Measurements from ENCODE around the gene FRY. TPM values are rescaled to one million over a fixed set of nuclear protein-coding genes. Genes with fewer than 3 reads are reported as not detected.

Gene FRY
- total RNA-seq, 4 donors from 2014 or later, result 99.5 to 285 (median 158) TPM

DNA sequence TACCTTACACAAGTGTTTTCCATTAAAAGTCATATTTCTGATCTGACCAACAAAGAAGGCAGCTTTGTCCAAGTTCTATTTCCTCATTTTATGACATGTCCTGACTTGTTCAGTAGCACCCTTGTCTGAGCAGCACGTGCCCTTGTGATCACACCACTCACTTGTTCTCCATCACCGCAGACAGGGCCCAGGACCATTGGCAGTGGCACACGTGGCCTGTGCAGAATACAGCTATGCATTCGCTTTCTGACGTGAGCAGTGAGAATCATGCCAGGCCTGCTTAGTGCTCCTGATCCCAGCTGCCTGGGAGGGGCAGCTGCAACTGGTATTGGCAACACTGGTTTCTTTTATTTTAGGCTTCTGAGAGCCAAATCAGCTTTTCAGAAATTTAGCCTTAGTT, 134.2 kb downstream of the FRY start:
- Histone ChIP-seq H3K27me3 (no peaks in the 10 kb centered on the region), H3K4me3 (no peak overlapping the region), H3K9me3 (no peaks in the 10 kb centered on the region), H3K27ac (no peak overlapping the region), H3K36me3 (peaks cover 0 to 7% of the 10 kb centered on the region in 2 donors), H3K4me1 (no peaks in the 10 kb centered on the region)
- TF ChIP-seq CTCF (IDR thresholded peaks at IDR 0.05) (no peak), POLR2AphosphoS5 (IDR thresholded peaks at IDR 0.05) (no peak), POLR2A (IDR thresholded peaks at IDR 0.05) (no peak), EP300 (IDR thresholded peaks at IDR 0.05) (no peak)
- ATAC-seq, result no peak
- WGBS, 2 donors (ENCODE audit: low coverage in 1 of 2), result 70 to 76% methylated on average over 2 to 5 of the region's 5 CpGs

- H3K4me3 ChIP-seq, result no peak overlapping the region
- no peaks in the 10 kb centered on the region for H3K4me1 ChIP-seq
- H3K36me3 ChIP-seq, result no peaks in the 10 kb centered on the region
- no peaks in the 10 kb centered on the region for H3K9me3 ChIP-seq
- H3K27me3 ChIP-seq, result no peaks in the 10 kb centered on the region
- no peak for TF ChIP-seq EP300 (IDR thresholded peaks at IDR 0.05)
- no peak for TF ChIP-seq POLR2AphosphoS5 (IDR thresholded peaks at IDR 0.05)
- no peak for TF ChIP-seq CTCF (IDR thresholded peaks at IDR 0.05)
- no peak for TF ChIP-seq POLR2A (IDR thresholded peaks at IDR 0.05)
- H3K27ac ChIP-seq, result no peak overlapping the region
- WGBS, 2 donors (ENCODE audit: low coverage in 1 of 2), result 40 to 67% methylated on average over 1 of the region's 1 CpG
- ATAC-seq, result no peak
Measured at GRCh38 chr13:32168131-32168530, 136.6 kb downstream of the FRY start.

DNA sequence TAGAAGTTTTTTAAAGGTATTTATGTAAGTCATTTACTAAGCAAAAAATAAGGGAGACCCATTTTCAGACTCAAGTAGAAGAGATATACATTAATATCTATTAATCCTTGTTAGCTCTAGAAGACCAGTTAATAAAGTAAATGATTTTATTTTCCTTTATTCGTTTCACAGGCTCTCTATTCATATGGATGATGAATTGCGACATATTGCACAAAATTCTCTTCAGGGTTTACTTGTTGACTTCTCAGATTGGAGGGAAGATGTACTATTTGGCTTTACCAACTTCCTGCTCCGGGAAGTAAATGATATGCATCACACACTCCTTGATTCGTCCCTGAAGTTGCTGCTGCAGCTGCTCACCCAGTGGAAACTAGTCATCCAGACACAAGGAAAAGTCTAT, 139.3 kb downstream of the FRY start:
- 90% methylated on average over 4 of the region's 4 CpGs for WGBS, 2 donors (ENCODE audit: low coverage in 1 of 2)
- Histone ChIP-seq H3K4me1 (no peaks in the 10 kb centered on the region), H3K27me3 (no peaks in the 10 kb centered on the region), H3K36me3 (peaks cover 0 to 3% of the 10 kb centered on the region in 2 donors), H3K9me3 (no peaks in the 10 kb centered on the region), H3K4me3 (no peak overlapping the region), H3K27ac (no peak overlapping the region)
- TF ChIP-seq EP300 (IDR thresholded peaks at IDR 0.05), result no peak
- TF ChIP-seq POLR2A (IDR thresholded peaks at IDR 0.05), result no peak
- TF ChIP-seq POLR2AphosphoS5 (IDR thresholded peaks at IDR 0.05), result no peak
- TF ChIP-seq CTCF (IDR thresholded peaks at IDR 0.05), result no peak
- no peak for ATAC-seq

- Histone ChIP-seq H3K4me1 (no peaks in the 10 kb centered on the region), H3K27ac (no peak overlapping the region), H3K4me3 (no peak overlapping the region), H3K9me3 (no peaks in the 10 kb centered on the region), H3K27me3 (no peaks in the 10 kb centered on the region), H3K36me3 (peaks cover 0 to 5% of the 10 kb centered on the region in 2 donors)
- no peak for ATAC-seq
- 82 to 100% methylated on average over 1 of the region's 1 CpG for WGBS, 2 donors (ENCODE audit: low coverage in 1 of 2)
- TF ChIP-seq EP300 (IDR thresholded peaks at IDR 0.05), result no peak
- TF ChIP-seq POLR2AphosphoS5 (IDR thresholded peaks at IDR 0.05), result no peak
- TF ChIP-seq POLR2A (IDR thresholded peaks at IDR 0.05), result no peak
- TF ChIP-seq CTCF (IDR thresholded peaks at IDR 0.05), result no peak
Measured at GRCh38 chr13:32173881-32174280, 142.3 kb downstream of the FRY start.

- Histone ChIP-seq H3K9me3 (no peaks in the 10 kb centered on the region), H3K4me3 (no peak overlapping the region), H3K27me3 (no peaks in the 10 kb centered on the region), H3K27ac (no peak overlapping the region), H3K4me1 (no peaks in the 10 kb centered on the region), H3K36me3 (peaks cover 0 to 10% of the 10 kb centered on the region in 2 donors)
- no peak for TF ChIP-seq POLR2A (IDR thresholded peaks at IDR 0.05)
- 76 to 86% methylated on average over 1 of the region's 1 CpG for WGBS, 2 donors (ENCODE audit: low coverage in 1 of 2)
- no peak for ATAC-seq
Measured at GRCh38 chr13:32174366-32174765, 142.8 kb downstream of the FRY start.

Data from gastroesophageal sphincter (tissue), 4 donors.